H1 (cell line): ENCODE results near the gene TMPRSS9. TPM values are rescaled to one million over a fixed set of nuclear protein-coding genes. Genes with fewer than 3 reads are reported as not detected.

Source experiments
- CTCF ChIA-PET: fragments of 300-600 bp; sonication (Branson Sonifier 250); formaldehyde crosslinking; loops from one replicate; lab custom pipeline; 2021; ENCODE audit not compliant: partially characterized antibody; lab: Charles Lee
- POLR2A ChIA-PET: fragments of 300-600 bp; sonication (Branson Sonifier 250); formaldehyde crosslinking; loops from one replicate; lab custom pipeline; 2021; ENCODE audit warnings: inconsistent platforms; ENCODE audit not compliant: partially characterized antibody; lab: Charles Lee
- DNase-seq, 2 experiments: peaks; one replicate each; pipeline versions ENCODE4 v3.0.0 to v3.0.0-alpha.2; 2010 to 2022; ENCODE audit warnings: low spot score in 2 of 2, low read depth in 1 of 2, mixed read lengths in 1 of 2
- FAIRE-seq: peaks from 2 replicates; lab custom pipeline; 2011; peaks lifted over from hg19 to GRCh38; lab: Jason Lieb, UNC
- H2AFZ ChIP-seq: 2 replicates; pipeline ENCODE4 v1.8.1; 2012; ENCODE audit warnings: low read length, inconsistent platforms
- H2AK5ac ChIP-seq: 2 replicates; pipeline ENCODE4 v1.6.1; 2013; ENCODE audit warnings: low read depth, low read length
- H2BK120ac ChIP-seq: replicated peaks from 2 replicates; pipeline ENCODE3; 2013; ENCODE audit warnings: low read depth, low read length, inconsistent platforms
- H2BK12ac ChIP-seq: 2 replicates; pipeline ENCODE4 v1.6.1; 2013; ENCODE audit warnings: low read depth, low read length
- H2BK15ac ChIP-seq: 2 replicates; pipeline ENCODE4 v1.6.1; 2013; ENCODE audit warnings: low read length
- H2BK20ac ChIP-seq: 2 replicates; pipeline ENCODE4 v1.6.1; 2013; ENCODE audit warnings: low read length
- H2BK5ac ChIP-seq: 2 replicates; pipeline ENCODE4 v1.6.1; 2013; ENCODE audit warnings: low read depth, low read length
- H3K14ac ChIP-seq: 2 replicates; pipeline ENCODE4 v1.6.1; 2013; ENCODE audit warnings: inconsistent platforms; ENCODE audit not compliant: insufficient read length
- H3K18ac ChIP-seq: 2 replicates; pipeline ENCODE4 v1.6.1; 2013; ENCODE audit warnings: low read length; ENCODE audit errors: extremely low read depth
- H3K23ac ChIP-seq: 2 replicates; pipeline ENCODE4 v1.6.1; 2013; ENCODE audit warnings: inconsistent platforms; ENCODE audit not compliant: insufficient read length
- H3K23me2 ChIP-seq: 2 replicates; pipeline ENCODE4 v1.6.1; 2013; ENCODE audit warnings: low read depth, low read length
- H3K27ac ChIP-seq: 2 replicates; pipeline ENCODE4 v1.6.1; 2011; ENCODE audit warnings: low read depth, low read length, inconsistent platforms
- H3K27me3 ChIP-seq, 4 experiments: replicated peaks in 1 of 4; 1 replicate in 1 of 4; 2 replicates in 3 of 4; pipeline versions ENCODE4 v1.6.1 to v1.8.1; 2011 to 2013; ENCODE audit warnings: low read length in 3 of 4, mild to moderate bottlenecking in 3 of 4, inconsistent platforms in 2 of 4, mixed read lengths in 2 of 4, moderate library complexity in 1 of 4; ENCODE audit not compliant: control insufficient read depth in 3 of 4, insufficient read depth in 3 of 4; ENCODE audit errors: extremely low read depth in 1 of 4
- H3K36me3 ChIP-seq, 4 experiments: 2 replicates each; pipeline versions ENCODE4 v1.6.1 to v1.8.1; 2011 to 2013; ENCODE audit warnings: mild to moderate bottlenecking in 4 of 4, low read length in 3 of 4, moderate library complexity in 2 of 4, control low read depth in 1 of 4, inconsistent platforms in 1 of 4; ENCODE audit not compliant: insufficient read depth in 4 of 4, control insufficient read depth in 2 of 4
- H3K4ac ChIP-seq: replicated peaks from 2 replicates; pipeline ENCODE3; 2013; ENCODE audit warnings: low read length, low read depth, mixed read lengths, inconsistent platforms; ENCODE audit not compliant: insufficient read length
- H3K4me1 ChIP-seq, 4 experiments: replicated peaks in 1 of 4; 1 replicate in 1 of 4; 2 replicates in 3 of 4; pipeline versions ENCODE4 v1.6.1 to v1.8.1; 2011 to 2013; ENCODE audit warnings: low read length in 3 of 4, inconsistent platforms in 2 of 4, mixed read lengths in 1 of 4; ENCODE audit not compliant: insufficient read depth in 4 of 4, control insufficient read depth in 3 of 4
- H3K4me2 ChIP-seq, 2 experiments: 2 replicates each; pipeline versions ENCODE4 v1.6.1 to v1.8.1; 2011 to 2013; ENCODE audit warnings: low read depth in 2 of 2, low read length in 2 of 2, control low read depth in 1 of 2, inconsistent platforms in 1 of 2, mild to moderate bottlenecking in 1 of 2; ENCODE audit not compliant: insufficient read depth in 1 of 2
- H3K4me3 ChIP-seq, 4 experiments: fragments of 200-600, 300-600 bp in 1 of 4; sonication (generic), shearing (Covaris generic), sonication (Bioruptor Twin) in 1 of 4; 2 replicates each; pipeline versions ENCODE4 v1.5.1 to v1.8.1; 2011 to 2016; ENCODE audit warnings: low read length in 4 of 4, low read depth in 3 of 4, control low read depth in 2 of 4, inconsistent platforms in 2 of 4, mild to moderate bottlenecking in 2 of 4, mixed read lengths in 1 of 4, moderate library complexity in 1 of 4; ENCODE audit not compliant: insufficient read depth in 2 of 4; ENCODE audit errors: extremely low read depth in 1 of 4
- H3K56ac ChIP-seq: replicated peaks from 2 replicates; pipeline ENCODE3; 2013; ENCODE audit warnings: low read depth, mild to moderate bottlenecking, mixed read lengths, low read length, inconsistent platforms; ENCODE audit not compliant: insufficient read length
- H3K79me1 ChIP-seq: 2 replicates; pipeline ENCODE4 v1.6.1; 2013; ENCODE audit warnings: low read depth, low read length, control low read depth
- H3K79me2 ChIP-seq, 2 experiments: 2 replicates each; pipeline versions ENCODE4 v1.6.1 to v1.8.1; 2012 to 2013; ENCODE audit warnings: low read length in 2 of 2, mild to moderate bottlenecking in 2 of 2, inconsistent platforms in 1 of 2; ENCODE audit not compliant: insufficient read depth in 2 of 2, control insufficient read depth in 1 of 2
- H3K9ac ChIP-seq, 4 experiments: replicated peaks in 1 of 4; 1 replicate in 1 of 4; 2 replicates in 3 of 4; pipeline versions ENCODE4 v1.6.1 to v1.8.1; 2011 to 2013; ENCODE audit warnings: low read depth in 3 of 4, low read length in 3 of 4, control low read depth in 2 of 4, mild to moderate bottlenecking in 2 of 4, moderate library complexity in 2 of 4, inconsistent platforms in 1 of 4; ENCODE audit errors: extremely low read depth in 1 of 4
- H3K9me3 ChIP-seq, 2 experiments: 2 replicates each; pipeline versions ENCODE4 v1.6.1 to v1.8.1; 2012 to 2013; ENCODE audit warnings: mild to moderate bottlenecking in 2 of 2, moderate library complexity in 2 of 2, control low read depth in 1 of 2, inconsistent platforms in 1 of 2, low read depth in 1 of 2, low read length in 1 of 2, mixed read lengths in 1 of 2; ENCODE audit not compliant: insufficient read depth in 2 of 2
- H4K20me1 ChIP-seq, 2 experiments: replicated peaks in 1 of 2; 2 replicates each; pipeline versions ENCODE3 to v1.8.1; 2011 to 2013; ENCODE audit warnings: inconsistent platforms in 2 of 2, low read length in 2 of 2, mild to moderate bottlenecking in 1 of 2; ENCODE audit not compliant: insufficient read depth in 2 of 2, control insufficient read depth in 1 of 2
- H4K5ac ChIP-seq: 2 replicates; pipeline ENCODE4 v1.6.1; 2013; ENCODE audit warnings: low read length, low read depth, mixed read lengths, inconsistent platforms; ENCODE audit not compliant: insufficient read length
- H4K8ac ChIP-seq: 2 replicates; pipeline ENCODE4 v1.8.0; 2013; ENCODE audit warnings: mild to moderate bottlenecking, moderate library complexity, low read length, inconsistent platforms; ENCODE audit not compliant: insufficient read depth; ENCODE audit errors: extremely low read depth
- H4K91ac ChIP-seq: replicated peaks from 2 replicates; pipeline ENCODE3; 2013; ENCODE audit warnings: low read length, mixed read lengths, inconsistent platforms; ENCODE audit not compliant: insufficient read length
- WGBS, 2 experiments: shearing (Covaris generic) in 1 of 2; methylation state at CpG; one replicate each; pipeline versions ENCODE4 v1.1.6 to v1.1.7; 2013 to 2015; ENCODE audit warnings: low lambda C conversion rate in 2 of 2, mixed read lengths in 2 of 2, inconsistent platforms in 1 of 2, low coverage in 1 of 2, missing lambda C conversion rate in 1 of 2; ENCODE audit not compliant: insufficient replicate concordance in 2 of 2, insufficient coverage in 1 of 2, insufficient read length in 1 of 2; ENCODE audit errors: extremely low coverage in 1 of 2, missing lambda C conversion rate in 1 of 2; 5-methylcytosine and 5-hydroxymethylcytosine counted together
- polyA plus RNA-seq, 7 experiments: library from polyadenylated mRNA; depleted of rRNA in 3 of 7; stranded (reverse) in 5 of 7; unstranded in 2 of 7; fragments of >200 nt in 5 of 7; fragments of 200-250 nt in 2 of 7; gene quantifications; 1 replicate in 5 of 7; 2 replicates in 1 of 7; 4 replicates in 1 of 7; pipeline versions ENCODE4 v1.2.1 to v1.2.3, GENCODE V29; 2011 to 2013; ENCODE audit warnings: missing spikeins in 2 of 7, mixed read lengths in 2 of 7
- total RNA-seq: library from RNA; stranded (reverse); fragmentation: NEBNext Ultra II Directional; extraction: Animal tissue kit (Norgen Biotek cat#: 25700); gene quantifications from 2 replicates; pipeline ENCODE4 v1.2.1, GENCODE V29; 2021

Gene TMPRSS9
- total and polyA plus RNA-seq, 2 of the 8 experiments (the other 6 are each of a cell fraction or from before 2014, with no cell fraction given) = 0.15 to 0.19 TPM

DNA sequence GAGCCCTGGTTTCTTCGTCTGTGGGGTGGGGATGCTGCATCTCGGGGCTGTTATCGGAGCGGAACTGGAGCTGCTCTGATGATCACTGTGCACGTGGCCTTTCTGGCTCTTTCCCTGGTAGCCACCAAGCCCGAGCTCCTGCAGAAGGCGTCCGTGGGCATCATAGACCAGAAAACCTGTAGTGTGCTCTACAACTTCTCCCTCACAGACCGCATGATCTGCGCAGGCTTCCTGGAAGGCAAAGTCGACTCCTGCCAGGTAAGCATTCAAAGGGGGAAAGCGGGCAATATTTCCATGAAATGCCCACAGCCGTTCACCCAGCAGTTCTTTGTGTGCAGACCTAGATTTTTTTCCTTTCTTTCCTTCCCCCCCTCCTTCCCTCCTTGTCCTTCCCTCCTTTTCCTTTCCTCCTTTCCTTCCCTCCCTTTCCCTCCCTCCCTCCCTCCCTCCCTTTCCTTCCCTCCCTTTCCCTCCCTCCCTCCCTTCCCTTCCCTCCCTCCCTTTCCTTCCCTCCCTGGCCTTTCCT lies 57.9 kb downstream of the TMPRSS9 start:
- Histone ChIP-seq H3K18ac (no peak overlapping the region), H3K4me3 (no peak overlapping the region), H2BK12ac (no peak overlapping the region), H2BK20ac (no peak overlapping the region), H3K56ac (no peak overlapping the region), H3K23me2 (no peaks in the 10 kb centered on the region), H2AK5ac (no peak overlapping the region), H2BK15ac (no peak overlapping the region), H3K4me2 (no peak overlapping the region), H4K20me1 (peaks cover 0 to 3% of the 10 kb centered on the region in 2 experiments), H2BK120ac (no peak overlapping the region), H4K8ac (no peak overlapping the region), H2BK5ac (no peak overlapping the region), H4K5ac (no peak overlapping the region), H3K14ac (no peak overlapping the region), H3K4me1 (peaks cover 0 to 4% (median 0%) of the 10 kb centered on the region in 4 experiments; a peak in 2 of 7 replicates), H3K79me1 (no peaks in the 10 kb centered on the region), H3K79me2 (no peaks in the 10 kb centered on the region), H3K9ac (no peak overlapping the region), H3K36me3 (no peaks in the 10 kb centered on the region; a peak in 2 of 8 replicates), H3K27me3 (no peaks in the 10 kb centered on the region), H3K4ac (no peak overlapping the region), H2AFZ (no peak overlapping the region), H4K91ac (no peak overlapping the region), H3K9me3 (no peaks in the 10 kb centered on the region), H3K23ac (no peak overlapping the region), H3K27ac (no peak overlapping the region)
- no peak for DNase-seq
- 84% methylated on average over 13 of the region's 13 CpGs; no CpG with 5 or more reads in 1 of the 2 experiments for WGBS, 2 experiments
- ChIA-PET CTCF (no interaction called here), POLR2A (interaction anchor here (2.5 to 2.6 kb wide), 2 partner anchors 9 to 10 kb away, joined by 8 to 16 read pairs; partner anchors contain the start of gene TIMM13)
- no peak for FAIRE-seq
